CD8-positive, alpha-beta memory T cell (primary cell): ENCODE data around the gene ABCC4. TPM values are rescaled to one million over a fixed set of nuclear protein-coding genes. Genes with fewer than 3 reads are reported as not detected.

Experiments
- CTCF ChIA-PET: fragments of 350-600 bp; sonication (Branson Sonifier 250); formaldehyde crosslinking; loops from one replicate; lab custom pipeline; 2021; ENCODE audit warnings: antibody characterized with exemption; lab: Charles Lee
- POLR2A ChIA-PET: fragments of 350-600 bp; sonication (Branson Sonifier 250); formaldehyde crosslinking; loops from one replicate; lab custom pipeline; 2021; ENCODE audit warnings: antibody characterized with exemption; lab: Charles Lee
- DNase-seq, 5 donors: peaks; one replicate each; pipeline versions ENCODE4 v3.0.0 to v3.0.0-alpha.2; 2020 to 2022; ENCODE audit warnings: mixed read lengths in 1 of 5
- H3K27ac ChIP-seq: one replicate; pipeline ENCODE4 v1.7.0; 2013; ENCODE audit warnings: low read depth, mild to moderate bottlenecking, low read length, moderate library complexity
- H3K27me3 ChIP-seq: 2 replicates; pipeline ENCODE4 v1.7.0; 2013; ENCODE audit warnings: low read length, mild to moderate bottlenecking; ENCODE audit not compliant: insufficient read depth, poor library complexity, severe bottlenecking
- H3K36me3 ChIP-seq: 2 replicates; pipeline ENCODE4 v1.7.0; 2013; ENCODE audit warnings: mild to moderate bottlenecking, low read length, moderate library complexity; ENCODE audit not compliant: insufficient read depth
- H3K4me1 ChIP-seq: 2 replicates; pipeline ENCODE4 v1.7.0; 2013; ENCODE audit warnings: mild to moderate bottlenecking, low read length, moderate library complexity; ENCODE audit not compliant: insufficient read depth
- H3K4me3 ChIP-seq: 2 replicates; pipeline ENCODE4 v1.7.0; 2013; ENCODE audit warnings: mild to moderate bottlenecking, low read length
- H3K9me3 ChIP-seq: 2 replicates; pipeline ENCODE4 v1.7.0; 2013; ENCODE audit warnings: mild to moderate bottlenecking, low read length
- H3K27ac Mint-ChIP-seq, 8 donors: one replicate each; pipeline ENCODE4 v1.8.0; 2020 to 2021; ENCODE audit warnings: mixed read lengths in 8 of 8, mild to moderate bottlenecking in 6 of 8, inconsistent platforms in 3 of 8, moderate library complexity in 3 of 8
- H3K27me3 Mint-ChIP-seq, 2 donors: one replicate each; pipeline ENCODE4 v1.8.0; 2020 to 2021; ENCODE audit warnings: mixed read lengths in 2 of 2, mild to moderate bottlenecking in 1 of 2, moderate library complexity in 1 of 2
- H3K36me3 Mint-ChIP-seq, 3 donors: one replicate each; pipeline ENCODE4 v1.8.0; 2020 to 2021; ENCODE audit warnings: mixed read lengths in 3 of 3, inconsistent platforms in 1 of 3, mild to moderate bottlenecking in 1 of 3
- H3K4me1 Mint-ChIP-seq, 3 donors: one replicate each; pipeline ENCODE4 v1.8.0; 2020 to 2021; ENCODE audit warnings: mixed read lengths in 3 of 3, inconsistent platforms in 1 of 3, mild to moderate bottlenecking in 1 of 3
- H3K4me3 Mint-ChIP-seq, 7 donors: one replicate each; pipeline ENCODE4 v1.8.0; 2020 to 2021; ENCODE audit warnings: mixed read lengths in 7 of 7, mild to moderate bottlenecking in 6 of 7, moderate library complexity in 4 of 7, inconsistent platforms in 2 of 7
- H3K9me3 Mint-ChIP-seq, 5 donors: one replicate each; pipeline ENCODE4 v1.8.0; 2020 to 2022; ENCODE audit warnings: mixed read lengths in 5 of 5, mild to moderate bottlenecking in 3 of 5, moderate library complexity in 2 of 5, inconsistent platforms in 1 of 5
- polyA plus RNA-seq: library from polyadenylated mRNA; unstranded; fragments of 300-500 nt; fragmentation: Illumina TruSeq; gene quantifications from one replicate; pipeline ENCODE4 v1.2.3, GENCODE V29; 2021
- total RNA-seq, 2 experiments: library from RNA; stranded (reverse); gene quantifications; one replicate each; pipeline ENCODE4 v1.2.3, GENCODE V29; 2021

The ABCC4 gene
- total and polyA plus RNA-seq, 3 experiments from 2014 or later: 3.0 to 12.5 (median 11.2) TPM

DNA sequence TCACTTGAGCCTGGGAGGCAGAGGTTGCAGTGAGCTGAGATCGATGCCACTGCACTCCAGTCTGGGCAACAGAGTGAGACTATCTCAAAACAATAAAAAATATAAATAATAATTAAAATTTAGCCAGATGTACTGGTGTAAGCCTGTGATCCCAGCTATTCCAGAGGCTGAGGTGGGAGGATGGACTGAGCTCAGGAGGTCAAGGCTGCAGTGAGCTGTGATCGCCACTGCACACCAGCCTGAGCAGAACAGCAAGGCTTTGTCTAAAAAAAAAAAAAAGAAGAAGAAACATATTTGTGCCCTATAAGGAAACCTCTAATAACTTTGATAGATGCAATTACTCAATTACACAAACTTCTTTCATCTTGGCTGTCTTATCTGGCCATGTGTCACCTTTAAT, 52.3 kb downstream of the ABCC4 start:
- Histone ChIP-seq H3K36me3 (no peaks in the 10 kb centered on the region), H3K4me1 (no peaks in the 10 kb centered on the region), H3K4me3 (no peak overlapping the region), H3K9me3 (no peaks in the 10 kb centered on the region), H3K27me3 (no peaks in the 10 kb centered on the region), H3K27ac (no peak overlapping the region)
- no peaks in the 10 kb centered on the region for H3K9me3 Mint-ChIP-seq
- CTCF ChIA-PET: no interaction called here
- peaks cover 6 to 23% (median 10%) of the 10 kb centered on the region in 3 donors for H3K36me3 Mint-ChIP-seq
- no peak for DNase-seq
- H3K27me3 Mint-ChIP-seq: peaks cover 0 to 1% of the 10 kb centered on the region in 2 donors
- peaks cover 0 to 2% (median 0%) of the 10 kb centered on the region in 3 donors for H3K4me1 Mint-ChIP-seq
- no peak overlapping the region for H3K27ac Mint-ChIP-seq
- POLR2A ChIA-PET: interaction anchor here (0.6 kb wide), 1 partner anchor 80 kb away, joined by 6 read pairs; no protein-coding TSS in a partner anchor
- no peak overlapping the region for H3K4me3 Mint-ChIP-seq

DNA sequence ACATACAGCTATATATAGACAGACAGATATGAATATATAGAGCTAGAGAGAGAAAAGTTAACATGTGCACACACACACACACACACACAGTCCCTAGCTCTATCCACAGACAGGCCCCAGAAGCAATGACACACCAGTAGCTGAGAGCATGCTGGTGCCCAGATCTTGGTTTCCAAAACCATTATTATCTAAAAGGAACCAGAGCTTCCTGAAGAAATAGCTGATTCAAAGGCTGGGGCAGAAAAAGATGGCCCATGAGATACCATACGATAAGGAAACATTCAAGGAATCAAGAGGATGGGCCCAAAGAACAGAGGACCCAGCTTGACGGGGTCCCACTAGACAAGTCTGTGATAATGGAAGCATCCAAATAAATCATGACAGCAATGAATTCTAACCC, 53.4 kb downstream of the ABCC4 start:
- H3K4me1 Mint-ChIP-seq: peaks cover 0 to 2% (median 0%) of the 10 kb centered on the region in 3 donors
- no peak overlapping the region for H3K4me3 Mint-ChIP-seq
- H3K9me3 Mint-ChIP-seq: no peaks in the 10 kb centered on the region
- no peaks in the 10 kb centered on the region for H3K9me3 ChIP-seq
- ChIA-PET POLR2A (no interaction called here), CTCF (no interaction called here)
- H3K27me3 ChIP-seq: no peaks in the 10 kb centered on the region
- H3K36me3 Mint-ChIP-seq: peaks cover 6 to 29% (median 10%) of the 10 kb centered on the region in 3 donors
- DNase-seq: no peak
- peak overlapping the region in 1 of 8 donors; percentile 27 for H3K27ac Mint-ChIP-seq
- H3K36me3 ChIP-seq: no peaks in the 10 kb centered on the region
- peaks cover 0 to 1% of the 10 kb centered on the region in 2 donors for H3K27me3 Mint-ChIP-seq
- H3K4me1 ChIP-seq: no peaks in the 10 kb centered on the region
- H3K27ac ChIP-seq: no peak overlapping the region
- no peak overlapping the region for H3K4me3 ChIP-seq

DNA sequence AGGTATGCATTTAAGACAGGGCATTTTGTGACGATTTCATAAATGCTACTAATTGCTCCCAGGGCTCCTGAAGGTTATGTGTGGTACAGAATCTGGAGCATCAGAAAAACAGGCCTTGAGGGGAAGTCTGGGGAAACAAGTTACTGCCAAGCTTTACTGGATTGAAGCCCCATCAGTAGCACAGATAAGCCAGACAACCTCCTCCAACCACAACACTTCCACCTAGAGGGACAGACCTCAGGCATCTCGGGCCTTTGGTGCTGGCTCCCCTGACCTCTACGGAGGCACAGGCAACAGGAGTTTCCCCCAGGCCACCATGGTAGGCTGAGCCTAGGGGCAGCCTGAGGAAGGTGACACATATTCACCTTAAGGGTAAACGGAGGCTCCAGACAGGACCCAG, 54.1 kb downstream of the ABCC4 start:
- CTCF ChIA-PET: no interaction called here
- no peaks in the 10 kb centered on the region for H3K4me1 ChIP-seq
- no peaks in the 10 kb centered on the region for H3K9me3 Mint-ChIP-seq

DNA sequence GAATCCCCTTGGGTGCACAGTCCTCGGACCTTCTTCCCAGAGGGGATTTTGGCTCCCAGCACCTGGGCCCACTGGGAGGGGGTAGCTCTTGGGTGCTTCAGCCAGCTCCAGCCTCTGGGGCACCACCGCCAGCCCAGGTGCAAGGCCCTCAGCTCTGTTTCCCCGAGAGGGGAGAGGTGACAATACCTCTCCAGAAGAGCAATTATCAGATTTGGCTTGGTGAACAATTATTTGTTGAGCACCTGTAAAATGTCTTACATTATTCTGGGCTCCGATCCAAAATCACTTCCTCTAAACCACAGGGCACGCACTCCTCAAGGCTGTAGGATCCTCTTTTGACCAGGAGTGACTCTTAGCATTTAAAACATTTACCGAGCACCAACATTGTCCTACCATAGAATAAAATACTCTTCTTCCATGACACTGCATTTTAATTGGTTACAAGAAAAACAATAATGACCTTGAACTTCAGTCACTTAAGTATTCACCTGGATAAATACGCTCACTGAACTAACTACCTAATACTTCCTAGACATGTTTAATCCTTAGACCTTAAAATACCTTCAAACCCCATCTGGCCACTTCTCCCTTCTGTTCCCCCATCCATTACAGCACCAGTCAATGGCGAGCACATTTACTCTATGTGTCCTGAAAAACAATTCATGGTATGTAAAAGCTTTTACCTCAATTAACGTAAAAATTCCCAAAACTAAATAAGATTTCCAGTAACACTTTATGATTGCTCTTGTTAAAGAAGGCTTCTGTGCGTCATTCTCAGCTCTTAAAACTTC, 54.8 kb downstream of the ABCC4 start:
- Mint-ChIP-seq H3K4me1 (peaks cover 0 to 2% (median 0%) of the 10 kb centered on the region in 3 donors), H3K27ac (no peak overlapping the region), H3K4me3 (no peak overlapping the region), H3K36me3 (peaks cover 10 to 29% (median 10%) of the 10 kb centered on the region in 3 donors), H3K9me3 (no peaks in the 10 kb centered on the region), H3K27me3 (no peaks in the 10 kb centered on the region)
- no peak for DNase-seq
- Histone ChIP-seq H3K9me3 (no peaks in the 10 kb centered on the region), H3K27me3 (no peaks in the 10 kb centered on the region), H3K4me3 (no peak overlapping the region), H3K27ac (no peak overlapping the region), H3K4me1 (no peaks in the 10 kb centered on the region), H3K36me3 (no peaks in the 10 kb centered on the region)
- ChIA-PET CTCF (no interaction called here), POLR2A (no interaction called here)

More for the DNA sequence above, 54.1 kb downstream of the ABCC4 start:
- no peaks in the 10 kb centered on the region for H3K36me3 ChIP-seq
- H3K27me3 Mint-ChIP-seq: peaks cover 0 to 1% of the 10 kb centered on the region in 2 donors
- POLR2A ChIA-PET: no interaction called here
- no peak for DNase-seq
- peaks cover 6 to 29% (median 10%) of the 10 kb centered on the region in 3 donors for H3K36me3 Mint-ChIP-seq
- no peak overlapping the region for H3K27ac ChIP-seq
- H3K27ac Mint-ChIP-seq: no peak overlapping the region
- no peak overlapping the region for H3K4me3 Mint-ChIP-seq
- H3K9me3 ChIP-seq: no peaks in the 10 kb centered on the region
- H3K4me3 ChIP-seq: no peak overlapping the region
- H3K27me3 ChIP-seq: no peaks in the 10 kb centered on the region
- peaks cover 0 to 2% (median 0%) of the 10 kb centered on the region in 3 donors for H3K4me1 Mint-ChIP-seq

DNA sequence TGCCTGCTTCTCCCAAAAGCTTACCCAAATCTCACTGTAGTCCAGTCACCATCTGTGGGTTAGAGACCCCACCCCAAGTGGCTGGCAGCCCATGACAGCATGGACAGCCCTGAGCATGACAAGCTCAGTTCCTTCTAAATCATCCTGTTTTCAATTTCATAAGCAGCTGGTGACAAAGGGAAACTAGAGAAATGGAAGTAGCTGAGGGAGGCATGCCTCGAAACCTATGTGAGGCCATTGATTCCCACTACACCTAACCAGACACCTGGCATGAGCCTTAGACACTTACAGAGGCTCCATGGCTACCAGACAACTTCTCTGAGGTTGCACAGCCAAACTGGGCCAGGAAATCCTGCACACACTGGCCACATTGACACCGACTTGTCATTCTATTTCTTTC, 56.2 kb downstream of the ABCC4 start:
- H3K9me3 Mint-ChIP-seq: no peaks in the 10 kb centered on the region
- no peaks in the 10 kb centered on the region for H3K4me1 ChIP-seq
- peaks cover 10 to 29% (median 13%) of the 10 kb centered on the region in 3 donors for H3K36me3 Mint-ChIP-seq
- no peaks in the 10 kb centered on the region for H3K27me3 ChIP-seq
- no peak overlapping the region for H3K27ac ChIP-seq
- H3K27ac Mint-ChIP-seq: peak overlapping the region in 1 of 8 donors; percentile 1
- no peak for DNase-seq
- no peaks in the 10 kb centered on the region for H3K27me3 Mint-ChIP-seq
- H3K4me3 Mint-ChIP-seq: no peak overlapping the region
- ChIA-PET CTCF (no interaction called here), POLR2A (no interaction called here)
- H3K4me3 ChIP-seq: no peak overlapping the region
- no peaks in the 10 kb centered on the region for H3K9me3 ChIP-seq
- H3K36me3 ChIP-seq: no peaks in the 10 kb centered on the region
- H3K4me1 Mint-ChIP-seq: peaks cover 0 to 2% (median 0%) of the 10 kb centered on the region in 3 donors

DNA sequence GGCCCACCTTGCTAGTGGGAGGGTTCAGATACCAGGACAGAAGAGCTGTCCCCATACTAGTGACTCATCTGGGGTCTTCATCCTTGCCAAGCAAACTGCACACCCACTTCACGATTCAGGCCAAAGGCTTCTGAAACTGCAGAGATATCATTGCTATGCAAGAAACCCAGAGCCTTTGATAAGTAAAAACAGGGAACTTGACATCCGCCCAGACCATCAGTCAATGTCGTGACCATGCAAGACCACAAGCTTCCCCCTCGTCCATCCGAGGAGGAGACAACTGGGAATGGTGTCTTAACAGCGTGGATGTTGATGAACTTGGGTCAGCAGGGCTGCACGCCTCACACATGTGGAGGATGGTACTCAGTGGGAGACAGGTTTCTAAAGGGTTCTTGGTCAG, 58.0 kb downstream of the ABCC4 start:
- no peaks in the 10 kb centered on the region for H3K9me3 ChIP-seq
- no peak for DNase-seq
- no peaks in the 10 kb centered on the region for H3K4me1 ChIP-seq
- Mint-ChIP-seq H3K4me3 (no peak overlapping the region), H3K36me3 (peaks cover 12 to 29% (median 13%) of the 10 kb centered on the region in 3 donors), H3K27ac (no peak overlapping the region), H3K27me3 (no peaks in the 10 kb centered on the region), H3K9me3 (no peaks in the 10 kb centered on the region), H3K4me1 (peaks cover 0 to 2% (median 0%) of the 10 kb centered on the region in 3 donors)
- H3K27me3 ChIP-seq: no peaks in the 10 kb centered on the region
- peak overlapping the region; percentile 16 for H3K27ac ChIP-seq
- ChIA-PET CTCF (no interaction called here), POLR2A (no interaction called here)
- H3K36me3 ChIP-seq: no peaks in the 10 kb centered on the region
- no peak overlapping the region for H3K4me3 ChIP-seq

DNA sequence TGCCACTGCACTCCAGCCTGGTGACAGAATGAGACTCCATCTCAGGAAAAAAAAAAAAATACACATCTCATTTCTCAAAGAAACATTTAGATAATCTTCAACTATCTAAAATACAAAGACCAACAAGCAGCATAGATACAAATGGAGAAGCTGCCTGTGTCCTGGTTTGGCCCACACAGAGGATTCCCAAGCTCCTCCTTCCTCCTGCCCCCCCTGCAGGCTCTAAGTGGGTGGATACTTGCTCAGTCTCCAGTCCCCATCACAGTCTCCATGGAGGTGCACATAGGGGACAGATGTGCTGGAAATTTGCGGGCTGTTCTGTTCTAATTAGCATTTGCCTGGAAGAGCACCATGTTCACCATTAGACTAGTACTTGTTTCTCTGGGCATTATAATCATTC, 59.9 kb downstream of the ABCC4 start:
- H3K36me3 Mint-ChIP-seq: peaks cover 13 to 22% (median 13%) of the 10 kb centered on the region in 3 donors
- CTCF ChIA-PET: no interaction called here

DNA sequence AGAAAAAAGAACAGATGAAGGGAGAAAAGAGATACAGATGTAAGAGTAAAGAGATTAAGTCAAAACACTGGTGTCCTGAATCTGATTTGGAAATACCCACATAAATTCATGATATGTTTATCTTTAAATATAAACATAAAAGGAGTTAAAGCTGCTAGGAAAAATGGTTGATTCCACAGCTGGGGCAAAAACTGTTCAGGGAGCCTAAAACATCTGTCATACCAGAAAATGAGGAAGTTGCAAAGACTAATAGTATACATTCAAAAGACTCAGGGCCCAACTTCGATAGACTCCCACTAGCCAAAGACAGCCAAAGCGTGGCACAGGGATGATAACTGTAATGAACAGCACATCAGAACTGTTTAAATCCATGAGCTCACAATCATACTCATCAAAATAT, 62.0 kb downstream of the ABCC4 start:
- Mint-ChIP-seq H3K4me1 (peaks cover 2 to 10% (median 4%) of the 10 kb centered on the region in 3 donors), H3K4me3 (no peak overlapping the region), H3K27me3 (peaks cover 0 to 1% of the 10 kb centered on the region in 2 donors), H3K27ac (peak overlapping the region in 1 of 8 donors; percentile 38), H3K9me3 (no peaks in the 10 kb centered on the region), H3K36me3 (peaks cover 7 to 15% (median 13%) of the 10 kb centered on the region in 3 donors)
- H3K27ac ChIP-seq: no peak overlapping the region
- H3K9me3 ChIP-seq: no peaks in the 10 kb centered on the region
- no peak for DNase-seq
- H3K4me1 ChIP-seq: no peaks in the 10 kb centered on the region
- H3K4me3 ChIP-seq: no peak overlapping the region
- ChIA-PET CTCF (no interaction called here), POLR2A (no interaction called here)
- H3K36me3 ChIP-seq: no peaks in the 10 kb centered on the region
- no peaks in the 10 kb centered on the region for H3K27me3 ChIP-seq

More for the DNA sequence above, 59.9 kb downstream of the ABCC4 start:
- Mint-ChIP-seq H3K27me3 (peaks cover 0 to under 1% of the 10 kb centered on the region in 2 donors), H3K9me3 (no peaks in the 10 kb centered on the region), H3K4me1 (peaks cover 0 to 4% (median 2%) of the 10 kb centered on the region in 3 donors), H3K27ac (no peak overlapping the region), H3K4me3 (no peak overlapping the region)
- Histone ChIP-seq H3K27ac (no peak overlapping the region), H3K27me3 (no peaks in the 10 kb centered on the region), H3K4me3 (no peak overlapping the region), H3K4me1 (no peaks in the 10 kb centered on the region), H3K9me3 (no peaks in the 10 kb centered on the region), H3K36me3 (no peaks in the 10 kb centered on the region)
- POLR2A ChIA-PET: no interaction called here
- DNase-seq: no peak
